Endothelial cell of umbilical vein (primary cell): ENCODE measurements around the gene FRS2. TPM values are rescaled to one million over a fixed set of nuclear protein-coding genes. Genes with fewer than 3 reads are reported as not detected.

Experiments used
- BruUV-seq: library from RNA; stranded (reverse); fragments of 400-500 nt; replicated peaks from 2 replicates; lab custom pipeline; 2021; lab: Mats Ljungman, UMichigan
- CTCF ChIA-PET: fragments of 300-600, 350-600 bp; sonication (Branson Sonifier 250); formaldehyde crosslinking; loops from one replicate; lab custom pipeline; 2021; ENCODE audit warnings: antibody characterized with exemption, inconsistent platforms; lab: Charles Lee
- POLR2A ChIA-PET: fragments of 300-600, 350-600 bp; sonication (Branson Sonifier 250); formaldehyde crosslinking; loops from one replicate; lab custom pipeline; 2021; ENCODE audit warnings: antibody characterized with exemption, inconsistent platforms; lab: Charles Lee
- DNase-seq: peaks from one replicate; pipeline ENCODE4 v3.0.0-alpha.2; 2011; ENCODE audit warnings: low read depth, low spot score
- FAIRE-seq: peaks from 2 replicates; lab custom pipeline; 2011; peaks lifted over from hg19 to GRCh38; lab: Jason Lieb, UNC
- H2AFZ ChIP-seq: 2 replicates; pipeline ENCODE4 v1.6.0; 2012; ENCODE audit warnings: low read depth, low read length, control low read depth, inconsistent platforms
- H3K27ac ChIP-seq: 2 replicates; pipeline ENCODE4 v1.5.1; 2011; ENCODE audit warnings: low read depth, mild to moderate bottlenecking, control low read depth, low read length, moderate library complexity; ENCODE audit not compliant: insufficient read depth
- H3K27me3 ChIP-seq, 2 experiments: 2 replicates each; pipeline versions ENCODE4 v1.6.0 to v1.6.1; 2011; ENCODE audit warnings: low read length in 2 of 2, mixed read lengths in 1 of 2; ENCODE audit not compliant: control insufficient read depth in 2 of 2, insufficient read depth in 2 of 2
- H3K36me3 ChIP-seq, 2 experiments: 2 replicates in 1 of 2; 3 replicates in 1 of 2; pipeline ENCODE4 v1.5.1; 2011; ENCODE audit warnings: low read length in 2 of 2, mild to moderate bottlenecking in 1 of 2, moderate library complexity in 1 of 2; ENCODE audit not compliant: control insufficient read depth in 2 of 2, insufficient read depth in 2 of 2; ENCODE audit errors: extremely low read depth in 1 of 2
- H3K4me1 ChIP-seq: 3 replicates; pipeline ENCODE4 v1.5.1; 2011; ENCODE audit warnings: mild to moderate bottlenecking, low read length; ENCODE audit not compliant: control insufficient read depth, insufficient read depth; ENCODE audit errors: extremely low read depth
- H3K4me2 ChIP-seq: 2 replicates; pipeline ENCODE4 v1.6.1; 2011; ENCODE audit warnings: low read length, control low read depth, mixed read lengths; ENCODE audit not compliant: insufficient read depth
- H3K4me3 ChIP-seq, 3 experiments: fragments of 200-600 bp in 1 of 3; sonication (generic), shearing (Covaris generic) in 1 of 3; replicated peaks in 1 of 3; 2 replicates each; pipeline ENCODE4 v1.5.1; 2011 to 2016; ENCODE audit warnings: control low read depth in 3 of 3, low read length in 3 of 3, mild to moderate bottlenecking in 2 of 3, inconsistent platforms in 1 of 3, low read depth in 1 of 3, moderate library complexity in 1 of 3; ENCODE audit not compliant: insufficient read depth in 1 of 3
- H3K79me2 ChIP-seq: 2 replicates; pipeline ENCODE4 v1.6.0; 2012; ENCODE audit warnings: low read length, inconsistent platforms; ENCODE audit not compliant: control insufficient read depth, insufficient read depth
- H3K9ac ChIP-seq: replicated peaks from 2 replicates; pipeline ENCODE3; 2011; ENCODE audit warnings: low read length, control low read depth; ENCODE audit not compliant: insufficient read depth; ENCODE audit errors: extremely low read depth
- H3K9me1 ChIP-seq: replicated peaks from 3 replicates; pipeline ENCODE4 v1.6.0; 2011; ENCODE audit warnings: mild to moderate bottlenecking, low read length; ENCODE audit not compliant: control insufficient read depth, insufficient read depth; ENCODE audit errors: extremely low read depth
- H3K9me3 ChIP-seq: replicated peaks from 2 replicates; pipeline ENCODE4 v1.5.1; 2012; ENCODE audit warnings: low read length, inconsistent platforms; ENCODE audit not compliant: control insufficient read depth, insufficient read depth
- H4K20me1 ChIP-seq: replicated peaks from 2 replicates; pipeline ENCODE3; 2011; ENCODE audit warnings: mild to moderate bottlenecking, low read length; ENCODE audit not compliant: control insufficient read depth, insufficient read depth; ENCODE audit errors: extremely low read depth
- FOS ChIP-seq: IDR thresholded peaks from 2 replicates; pipeline ENCODE4 v1.6.1; 2011; ENCODE audit warnings: mild to moderate bottlenecking, low read length, moderate library complexity, borderline replicate concordance; ENCODE audit not compliant: insufficient read depth
- GATA2 ChIP-seq: IDR thresholded peaks from 2 replicates; pipeline ENCODE4 v1.7.0; 2011; ENCODE audit warnings: low read depth, mild to moderate bottlenecking, moderate library complexity, mixed read lengths, low read length; ENCODE audit not compliant: insufficient read length, insufficient read depth
- JUN ChIP-seq: IDR thresholded peaks from 2 replicates; pipeline ENCODE4 v1.6.1; 2011; ENCODE audit warnings: borderline replicate concordance, low read depth; ENCODE audit not compliant: insufficient read length, insufficient read depth
- MAX ChIP-seq: IDR thresholded peaks from 2 replicates; pipeline ENCODE4 v1.6.1; 2011; ENCODE audit not compliant: insufficient read depth, insufficient read length
- MYC ChIP-seq: IDR thresholded peaks from one replicate; pipeline ENCODE4 v1.6.1; 2011; ENCODE audit warnings: mild to moderate bottlenecking, low read depth, low read length
- POLR2A ChIP-seq: IDR thresholded peaks from 2 replicates; pipeline ENCODE4 v1.6.1; 2012; ENCODE audit warnings: low read depth, mild to moderate bottlenecking, control low read depth, low read length
- dilution Hi-C: fragments of 300-500 bp; cut with MboI; formaldehyde crosslinking; loops from one replicate; pipeline ENCODE4 v1.15.0; 2019; ENCODE audit warnings: low sequenced_read_pairs; ENCODE audit not compliant: extremely low pct_ligation_motif_present
- intact Hi-C: fragments of 100-400 bp; cut with micrococcal nuclease; formaldehyde crosslinking; loops from one replicate; pipeline ENCODE4 v1.10.0; 2022
- polyA plus RNA-seq, 4 experiments: library from polyadenylated mRNA; depleted of rRNA in 3 of 4; stranded (reverse) in 3 of 4; unstranded in 1 of 4; fragments of >200 nt; gene quantifications; 2 replicates each; pipeline versions ENCODE4 v1.2.1 to v1.2.3, GENCODE V29; 2011 to 2012; ENCODE audit warnings: missing spikeins in 1 of 4
- total RNA-seq: library from RNA; stranded (reverse); gene quantifications from 2 replicates; pipeline ENCODE4 v1.2.3, GENCODE V29; 2021

The FRS2 gene
- total and polyA plus RNA-seq, 2 donors (not counting 3 experiments of a cell fraction or from before 2014, with no cell fraction given), result 6.3 to 15.5 TPM

- CTCF ChIA-PET, result no interaction called here
- Histone ChIP-seq H2AFZ (no peak overlapping the region), H3K9me3 (no peaks in the 10 kb centered on the region), H4K20me1 (no peaks in the 10 kb centered on the region), H3K4me3 (no peak overlapping the region), H3K9me1 (no peaks in the 10 kb centered on the region), H3K4me2 (no peak overlapping the region), H3K27ac (no peak overlapping the region), H3K4me1 (no peaks in the 10 kb centered on the region), H3K9ac (no peak overlapping the region), H3K36me3 (no peaks in the 10 kb centered on the region), H3K27me3 (no peaks in the 10 kb centered on the region), H3K79me2 (no peaks in the 10 kb centered on the region)
- dilution Hi-C loops (no loop called here), intact Hi-C loops (no loop called here)
- DNase-seq, result no peak
- POLR2A ChIA-PET, result no interaction called here
- TF ChIP-seq POLR2A (no peak), MAX (no peak), JUN (no peak), FOS (peak; percentile 9)
- no peak for FAIRE-seq
- BruUV-seq, result no TSS peak
Observed at GRCh38 chr12:69545081-69545480, 74.9 kb downstream of the FRS2 start.

GRCh38 chr12:69546693-69547438 lies 76.7 kb downstream of the FRS2 start:
- H3K27me3 ChIP-seq, result no peaks in the 10 kb centered on the region
- H3K9me1 ChIP-seq, result no peaks in the 10 kb centered on the region
- no peaks in the 10 kb centered on the region for H3K36me3 ChIP-seq
- no peak for FAIRE-seq
- ChIA-PET CTCF (interaction anchor here (1.2 to 4.6 kb wide), 2 partner anchors 23 to 38 kb away, joined by 3 to 22 read pairs; no protein-coding TSS in a partner anchor), POLR2A (no interaction called here)
- no peak overlapping the region for H3K4me2 ChIP-seq
- no peak overlapping the region for H3K9ac ChIP-seq
- DNase-seq, result no peak
- intact Hi-C loops, result no loop called here
- no peak overlapping the region for H2AFZ ChIP-seq
- TF ChIP-seq FOS (no peak), GATA2 (no peak), JUN (no peak), MYC (no peak), MAX (no peak)
- no peaks in the 10 kb centered on the region for H3K9me3 ChIP-seq
- H3K79me2 ChIP-seq, result no peaks in the 10 kb centered on the region
- H3K4me1 ChIP-seq, result no peaks in the 10 kb centered on the region
- H3K4me3 ChIP-seq, result no peak overlapping the region
- H4K20me1 ChIP-seq, result no peaks in the 10 kb centered on the region
- dilution Hi-C loops, result no loop called here
- no peak overlapping the region for H3K27ac ChIP-seq
- BruUV-seq, result no TSS peak
